HFF-Myc (cell line): ENCODE data around the gene MEF2A.

Experiments used
- DNase-seq: peaks from one replicate; pipeline ENCODE4 v3.0.0-alpha.2; 2011; ENCODE audit warnings: low read depth; ENCODE audit errors: extremely low read depth
- H3K4me3 ChIP-seq: replicated peaks from 2 replicates; pipeline ENCODE4 v1.5.1; 2011; ENCODE audit warnings: low read depth, mild to moderate bottlenecking, control low read depth, low read length
- CTCF ChIP-seq: IDR thresholded peaks from 2 replicates; pipeline ENCODE4 v1.5.1; 2012; ENCODE audit warnings: mild to moderate bottlenecking, low read depth, low read length, control low read depth; ENCODE audit errors: missing control alignments

Gene MEF2A

GRCh38 chr15:99574048-99574447 lies 8.3 kb downstream of the MEF2A start:
- no peak for TF ChIP-seq CTCF
- no peak for DNase-seq
- no peak overlapping the region for H3K4me3 ChIP-seq

GRCh38 chr15:99574502-99574901 lies 8.7 kb downstream of the MEF2A start:
- TF ChIP-seq CTCF = no peak
- no peak for DNase-seq
- H3K4me3 ChIP-seq = no peak overlapping the region

GRCh38 chr15:99578809-99579208 lies 13.0 kb downstream of the MEF2A start:
- H3K4me3 ChIP-seq = no peak overlapping the region
- TF ChIP-seq CTCF = no peak
- DNase-seq = no peak

- no peak for DNase-seq
- no peak for TF ChIP-seq CTCF
- no peak overlapping the region for H3K4me3 ChIP-seq
Observed at GRCh38 chr15:99580076-99580475, 14.3 kb downstream of the MEF2A start.

- no peak overlapping the region for H3K4me3 ChIP-seq
- TF ChIP-seq CTCF = no peak
- DNase-seq = no peak
Observed at GRCh38 chr15:99582508-99582960, 16.8 kb downstream of the MEF2A start.

- TF ChIP-seq CTCF = no peak
- DNase-seq = no peak
- H3K4me3 ChIP-seq = no peak overlapping the region
Observed at GRCh38 chr15:99584081-99584600, 18.4 kb downstream of the MEF2A start.

GRCh38 chr15:99586121-99586520 lies 20.3 kb downstream of the MEF2A start:
- no peak for DNase-seq
- H3K4me3 ChIP-seq = no peak overlapping the region
- TF ChIP-seq CTCF = no peak
